GM12864 (cell line): Measurements from ENCODE around the gene TMEM74B.

Source experiments
- DNase-seq: peaks from one replicate; pipeline ENCODE4 v3.0.0-alpha.2; 2011; ENCODE audit warnings: low read depth
- H3K4me3 ChIP-seq: 2 replicates; pipeline ENCODE4 v1.5.1; 2011; ENCODE audit warnings: mild to moderate bottlenecking, low read depth, low read length, control low read depth
- TF ChIP-seq, protein P1 (sequence below): IDR thresholded peaks from 2 replicates; pipeline ENCODE4 v1.5.1; 2011; ENCODE audit warnings: low read depth, mild to moderate bottlenecking, moderate library complexity, low read length, control low read depth, inconsistent platforms; ENCODE audit errors: missing control alignments

Gene TMEM74B

DNA sequence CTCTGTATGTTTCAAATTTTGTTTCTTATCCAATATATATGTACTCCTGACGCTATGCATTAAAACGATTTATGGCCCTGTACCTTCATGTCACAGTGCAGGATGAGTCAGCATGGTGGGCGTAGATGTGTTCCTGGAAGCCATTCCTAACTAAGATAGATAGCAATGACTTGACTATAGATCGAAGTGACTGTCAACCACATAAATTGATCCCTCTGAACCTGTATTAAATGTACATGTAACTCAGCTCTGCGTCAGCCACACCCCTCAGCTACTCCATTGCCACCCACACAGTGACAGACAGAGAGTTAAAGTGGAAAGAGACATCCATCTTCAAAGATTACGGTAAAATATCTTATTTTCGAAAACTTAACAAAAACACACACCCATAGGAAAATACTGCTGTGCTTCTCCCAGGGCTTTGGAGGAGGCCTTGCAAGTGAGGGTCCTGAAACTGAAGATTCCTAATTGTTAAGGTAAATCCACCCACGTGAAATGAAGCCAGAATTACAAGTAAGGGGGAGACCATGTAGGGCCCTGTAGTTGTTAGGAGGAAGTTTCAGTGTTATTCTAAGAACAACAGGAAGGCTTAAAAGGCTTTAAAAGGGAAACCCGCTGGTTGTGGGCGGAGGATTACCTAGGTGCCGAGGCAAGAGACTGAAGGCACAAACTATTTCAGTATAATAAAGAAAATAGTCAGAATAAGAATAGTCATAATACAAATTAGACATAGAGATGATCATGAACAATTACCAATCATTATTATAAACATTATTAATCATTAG lies 30.8 kb upstream of the TMEM74B start:
- TF ChIP-seq, protein P1, sequence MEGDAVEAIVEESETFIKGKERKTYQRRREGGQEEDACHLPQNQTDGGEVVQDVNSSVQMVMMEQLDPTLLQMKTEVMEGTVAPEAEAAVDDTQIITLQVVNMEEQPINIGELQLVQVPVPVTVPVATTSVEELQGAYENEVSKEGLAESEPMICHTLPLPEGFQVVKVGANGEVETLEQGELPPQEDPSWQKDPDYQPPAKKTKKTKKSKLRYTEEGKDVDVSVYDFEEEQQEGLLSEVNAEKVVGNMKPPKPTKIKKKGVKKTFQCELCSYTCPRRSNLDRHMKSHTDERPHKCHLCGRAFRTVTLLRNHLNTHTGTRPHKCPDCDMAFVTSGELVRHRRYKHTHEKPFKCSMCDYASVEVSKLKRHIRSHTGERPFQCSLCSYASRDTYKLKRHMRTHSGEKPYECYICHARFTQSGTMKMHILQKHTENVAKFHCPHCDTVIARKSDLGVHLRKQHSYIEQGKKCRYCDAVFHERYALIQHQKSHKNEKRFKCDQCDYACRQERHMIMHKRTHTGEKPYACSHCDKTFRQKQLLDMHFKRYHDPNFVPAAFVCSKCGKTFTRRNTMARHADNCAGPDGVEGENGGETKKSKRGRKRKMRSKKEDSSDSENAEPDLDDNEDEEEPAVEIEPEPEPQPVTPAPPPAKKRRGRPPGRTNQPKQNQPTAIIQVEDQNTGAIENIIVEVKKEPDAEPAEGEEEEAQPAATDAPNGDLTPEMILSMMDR: no peak
- H3K4me3 ChIP-seq: no peak overlapping the region
- no peak for DNase-seq

DNA sequence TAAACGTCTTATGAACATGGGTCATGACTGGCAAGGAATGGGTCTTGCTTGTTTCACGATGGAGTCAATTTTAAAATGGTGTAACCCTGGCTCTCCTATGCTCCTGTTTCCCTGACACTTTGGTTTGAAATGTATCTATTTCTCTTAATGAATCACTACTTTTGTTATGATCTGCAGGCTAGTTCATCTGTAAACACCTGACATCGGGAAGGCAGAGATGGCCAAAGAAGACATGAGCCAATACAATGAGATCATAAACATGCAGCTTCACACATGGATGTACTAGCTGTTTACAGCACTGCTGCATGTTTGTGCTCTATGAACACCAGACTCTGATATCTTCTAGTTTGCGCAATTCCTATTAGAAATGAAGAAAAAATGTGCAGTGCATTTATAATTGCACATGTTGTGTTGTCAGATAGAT lies 30.1 kb upstream of the TMEM74B start:
- H3K4me3 ChIP-seq: no peak overlapping the region
- TF ChIP-seq, protein P1: no peak
- DNase-seq: no peak

DNA sequence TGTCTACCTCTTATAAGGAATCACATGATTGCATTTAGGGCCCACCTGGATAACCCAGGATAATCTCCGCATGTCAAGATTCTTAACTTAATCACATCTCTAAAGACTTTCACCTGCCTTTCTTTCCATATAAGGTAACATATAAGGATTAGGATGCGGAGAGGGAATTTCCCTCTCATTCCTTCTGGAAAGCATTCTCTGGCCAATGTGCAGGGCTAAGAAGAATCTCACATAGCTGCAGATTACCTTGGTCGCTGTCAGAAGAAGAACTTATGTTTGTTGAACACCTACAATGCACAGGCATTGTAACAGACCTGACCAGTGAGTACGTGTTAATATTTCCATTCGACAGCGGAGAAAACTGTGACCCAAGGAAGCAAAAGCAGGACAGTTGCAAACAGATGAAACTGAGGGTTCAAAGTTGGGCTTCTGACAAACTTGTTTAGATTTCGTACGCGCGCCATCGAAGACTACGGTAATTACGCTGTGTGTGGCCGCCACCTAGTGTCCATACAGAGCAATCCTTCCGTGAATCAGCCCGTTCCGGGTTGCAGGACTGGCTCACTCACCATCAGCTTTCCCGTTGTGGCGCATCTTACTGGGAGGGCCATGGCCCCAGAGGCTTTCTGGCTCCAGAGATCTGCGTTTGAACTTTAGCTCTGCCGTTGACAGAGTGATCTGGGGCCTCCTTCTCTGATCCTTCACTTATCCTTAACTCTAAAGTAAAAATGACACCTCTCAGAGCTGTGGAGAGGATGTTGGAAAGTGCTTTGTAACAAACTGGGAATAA lies 28.0 kb upstream of the TMEM74B start:
- peak; percentile 22 for DNase-seq
- H3K4me3 ChIP-seq: no peak overlapping the region
- TF ChIP-seq, protein P1: peak; percentile 92

DNA sequence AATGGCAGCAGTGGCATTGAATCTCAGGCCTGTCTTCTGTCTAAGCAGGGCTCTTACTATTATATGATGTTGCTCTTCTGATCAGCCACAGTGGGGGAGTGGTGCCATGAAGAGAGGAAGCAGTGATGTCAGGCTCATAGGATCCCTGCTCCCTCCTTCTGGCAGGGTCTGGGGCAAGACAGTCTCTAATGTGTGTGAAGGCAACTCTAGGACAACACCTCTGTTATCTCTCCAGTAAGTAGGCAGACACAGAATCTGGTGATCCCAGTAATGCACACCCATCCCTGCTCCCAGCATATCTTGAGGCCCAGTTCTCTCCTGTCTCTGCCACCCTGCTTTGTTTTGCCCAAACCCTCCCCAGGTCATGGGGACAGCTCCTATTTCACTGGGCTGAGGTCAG lies 27.2 kb upstream of the TMEM74B start:
- DNase-seq: no peak
- TF ChIP-seq, protein P1: no peak
- no peak overlapping the region for H3K4me3 ChIP-seq

DNA sequence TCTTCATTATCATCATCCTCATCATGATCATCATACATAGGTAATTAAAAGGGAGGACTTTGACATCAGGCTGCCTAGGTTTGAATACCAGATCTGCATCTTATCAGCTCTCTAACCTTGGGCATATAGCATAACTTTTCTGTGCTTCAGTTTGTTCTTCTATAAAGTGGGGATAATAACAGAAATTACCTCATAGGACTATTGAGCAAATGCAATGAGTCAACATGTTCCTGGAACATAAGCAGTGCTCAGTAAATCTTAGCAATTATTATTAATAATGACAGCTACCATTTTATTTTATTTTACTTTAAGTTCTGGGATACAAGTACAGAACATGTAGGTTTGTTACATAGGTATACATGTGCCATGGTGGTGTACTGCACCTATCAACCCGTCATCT lies 25.7 kb upstream of the TMEM74B start:
- no peak for DNase-seq
- H3K4me3 ChIP-seq: no peak overlapping the region
- TF ChIP-seq, protein P1: no peak

DNA sequence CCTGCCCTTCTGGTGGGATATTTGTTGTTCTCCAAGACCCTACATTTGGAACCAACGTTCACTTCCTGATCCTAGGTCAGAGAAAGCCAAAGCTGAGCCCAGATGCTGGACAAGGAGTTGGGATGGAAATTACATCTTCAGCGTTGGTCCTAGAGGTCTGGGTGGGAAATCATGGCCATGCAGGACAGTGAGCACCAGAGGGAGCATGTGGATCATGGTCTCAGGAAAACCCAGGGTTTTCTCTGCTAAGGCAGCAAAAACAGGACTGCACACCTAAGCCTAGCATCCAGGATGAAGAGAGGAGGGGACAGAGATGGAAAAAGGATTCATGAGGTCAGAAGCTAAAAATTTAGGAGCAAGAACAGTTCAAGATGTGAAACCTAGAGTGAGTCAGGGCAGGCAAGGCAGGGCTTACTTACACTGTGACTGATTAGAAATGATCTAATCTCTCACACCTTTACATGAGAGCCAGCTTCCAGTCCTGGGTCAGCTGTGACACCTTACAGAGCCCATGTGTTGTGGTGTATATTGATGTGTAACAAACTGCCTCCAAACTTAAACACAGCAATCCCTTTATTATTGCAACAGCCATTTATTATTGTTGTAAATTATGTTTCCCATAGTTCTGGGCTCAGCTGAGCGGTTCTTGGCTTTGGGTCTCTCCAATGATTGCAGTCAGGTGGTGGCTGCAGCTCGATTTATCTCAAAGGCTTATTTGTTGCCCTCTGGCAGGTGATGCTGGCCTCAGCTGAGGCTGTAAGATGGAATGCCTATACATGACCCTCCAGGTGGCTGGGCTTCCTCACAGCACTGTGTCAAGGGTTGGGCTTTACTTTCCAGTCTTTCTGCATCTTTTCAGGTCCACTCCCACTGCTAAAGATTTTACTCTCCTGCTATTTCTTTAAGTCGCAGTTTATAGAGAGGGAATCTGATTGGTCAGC lies 24.9 kb upstream of the TMEM74B start:
- no peak for DNase-seq
- TF ChIP-seq, protein P1: no peak
- H3K4me3 ChIP-seq: no peak overlapping the region
